GM12891 (cell line): ENCODE measurements around the gene ADD2.

Experiments
- PAX5 ChIP-seq: IDR thresholded peaks from 2 replicates; pipeline ENCODE4 v1.6.1; 2011; ENCODE audit warnings: low read length, moderate library complexity, mild to moderate bottlenecking; ENCODE audit not compliant: insufficient read depth, severe bottlenecking
- POLR2A ChIP-seq: IDR thresholded peaks from 2 replicates; pipeline ENCODE4 v1.6.1; 2011; ENCODE audit warnings: low read depth, low read length, control low read depth
- POLR2AphosphoS5 ChIP-seq: IDR thresholded peaks from 2 replicates; pipeline ENCODE4 v1.6.1; 2011; ENCODE audit warnings: low read depth, low read length, control low read depth
- SPI1 ChIP-seq: IDR thresholded peaks from 2 replicates; pipeline ENCODE4 v1.6.1; 2011; ENCODE audit warnings: low read depth, low read length, control low read depth
- TAF1 ChIP-seq: IDR thresholded peaks from 2 replicates; pipeline ENCODE4 v1.6.1; 2011; ENCODE audit warnings: low read depth, low read length, control low read depth

- TF ChIP-seq POLR2AphosphoS5: no peak
- TF ChIP-seq POLR2A: no peak
- no peak for TF ChIP-seq TAF1
- TF ChIP-seq SPI1: no peak
- TF ChIP-seq PAX5: no peak
Measured at GRCh38 chr2:70728128-70728527, 39.9 kb downstream of the ADD2 start.
